ENCODE results near the gene SLC52A1.
"Not testable (repeated sequence)": the region's sequence is repeated elsewhere in the genome, so short reads cannot be mapped to it uniquely, and the experiment has no call there.

Gene SLC52A1

DNA sequence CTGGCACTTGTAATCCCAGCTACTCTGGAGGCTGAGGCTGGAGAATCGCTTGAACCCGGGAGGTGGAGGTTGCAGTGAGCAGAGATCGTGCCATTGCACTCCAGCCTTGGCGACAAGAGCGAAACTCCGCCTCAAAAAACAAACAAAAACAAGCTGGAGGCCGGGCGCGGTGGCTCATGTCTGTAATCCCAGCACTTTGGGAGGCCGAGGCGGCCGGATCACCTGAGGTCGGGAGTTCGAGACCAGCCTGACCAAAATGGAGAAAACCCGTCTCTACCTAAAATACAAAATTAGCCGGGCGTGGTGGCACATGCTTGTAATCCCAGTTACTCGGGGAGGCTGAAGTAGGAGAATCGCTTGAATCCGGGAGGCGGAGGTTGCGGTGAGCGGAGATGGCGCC is 42.0 kb upstream of the SLC52A1 start:
- not testable (repeated sequence) for H3K27ac ChIP-seq (ENCODE audit: low read length, poor library complexity, severe bottlenecking); H4K91ac ChIP-seq (ENCODE audit: low read length); H3K4me2 ChIP-seq (ENCODE audit: low read length, poor library complexity, severe bottlenecking); H3K14ac ChIP-seq (ENCODE audit: low read length in 2 of 2); H3K79me1 ChIP-seq (replicated peaks; ENCODE audit: low read length, poor library complexity, severe bottlenecking); H3K4ac ChIP-seq (ENCODE audit: low read depth in 1 of 2, low read length in 2 of 2); H3K4me1 ChIP-seq (ENCODE audit: control insufficient read depth, insufficient read depth, low read depth, low read length); H4K8ac ChIP-seq (ENCODE audit: low read length); DNase-seq; H2BK5ac ChIP-seq (ENCODE audit: low read depth, low read length, poor library complexity, severe bottlenecking); H2BK12ac ChIP-seq (ENCODE audit: low read length in 2 of 2); H3K18ac ChIP-seq (ENCODE audit: low read depth in 1 of 2, low read length in 2 of 2); H2AK5ac ChIP-seq (ENCODE audit: low read length, severe bottlenecking); H2BK120ac ChIP-seq (ENCODE audit: low read depth, low read length); H3K9ac ChIP-seq (ENCODE audit: low read length); H3K9me3 ChIP-seq (ENCODE audit: control insufficient read depth, low read length); H3K36me3 ChIP-seq (ENCODE audit: control insufficient read depth in 1 of 2, insufficient read depth in 2 of 2, low read depth in 1 of 2, low read length in 2 of 2); H3K23ac ChIP-seq (ENCODE audit: low read length in 2 of 2); H2AFZ ChIP-seq (ENCODE audit: low read depth, low read length); H2BK15ac ChIP-seq (ENCODE audit: low read depth, poor library complexity, severe bottlenecking)
- peak overlapping the region in 1 of 2 experiments; percentile 93 for H3K4me3 ChIP-seq (ENCODE audit: insufficient read depth in 1 of 2, low read depth in 1 of 2, low read length in 2 of 2)
- WGBS: 97% methylated on average over 22 of the region's 24 CpGs
- H3K27me3 ChIP-seq (ENCODE audit: control insufficient read depth in 1 of 2, insufficient read depth in 1 of 2, low read length in 2 of 2): peaks cover 0 to 12% of the 10 kb centered on the region in 2 experiments

DNA sequence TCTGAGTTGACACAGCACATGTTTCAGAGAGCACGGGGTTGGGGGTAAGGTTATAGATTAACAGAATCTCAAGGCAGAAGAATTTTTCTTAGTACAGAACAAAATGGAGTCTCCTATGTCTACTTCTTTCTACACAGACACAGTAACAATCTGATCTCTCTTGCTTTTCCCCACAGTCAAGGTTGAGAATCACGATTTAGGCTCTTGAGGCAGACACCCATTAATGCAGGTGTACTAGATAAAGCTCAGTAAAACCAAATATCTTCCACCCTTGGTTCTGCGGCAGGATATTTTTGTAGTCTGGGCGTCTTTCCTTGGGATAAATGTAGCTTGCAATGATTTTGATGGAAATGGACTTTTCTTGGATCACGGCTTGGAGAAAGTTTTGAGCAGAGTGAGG is 40.2 kb upstream of the SLC52A1 start:
- not testable (repeated sequence) for H3K14ac ChIP-seq (ENCODE audit: low read length in 2 of 2); H2BK15ac ChIP-seq (ENCODE audit: low read depth, poor library complexity, severe bottlenecking); H4K91ac ChIP-seq (ENCODE audit: low read length); H2BK120ac ChIP-seq (ENCODE audit: low read depth, low read length); H3K18ac ChIP-seq (ENCODE audit: low read depth in 1 of 2, low read length in 2 of 2); H3K4me1 ChIP-seq (ENCODE audit: control insufficient read depth, insufficient read depth, low read depth, low read length); DNase-seq; H2AK5ac ChIP-seq (ENCODE audit: low read length, severe bottlenecking); H2AFZ ChIP-seq (ENCODE audit: low read depth, low read length); H3K79me1 ChIP-seq (replicated peaks; ENCODE audit: low read length, poor library complexity, severe bottlenecking); H4K8ac ChIP-seq (ENCODE audit: low read length); H3K36me3 ChIP-seq (ENCODE audit: control insufficient read depth in 1 of 2, insufficient read depth in 2 of 2, low read depth in 1 of 2, low read length in 2 of 2); H3K23ac ChIP-seq (ENCODE audit: low read length in 2 of 2); H2BK12ac ChIP-seq (ENCODE audit: low read length in 2 of 2); H3K4me2 ChIP-seq (ENCODE audit: low read length, poor library complexity, severe bottlenecking); H3K4ac ChIP-seq (ENCODE audit: low read depth in 1 of 2, low read length in 2 of 2); H3K9ac ChIP-seq (ENCODE audit: low read length); H3K9me3 ChIP-seq (ENCODE audit: control insufficient read depth, low read length); H3K4me3 ChIP-seq (ENCODE audit: insufficient read depth in 1 of 2, low read depth in 1 of 2, low read length in 2 of 2)
- Histone ChIP-seq H3K27ac (ENCODE audit: low read length, poor library complexity, severe bottlenecking) (peak overlapping the region; percentile 64), H3K27me3 (ENCODE audit: control insufficient read depth in 1 of 2, insufficient read depth in 1 of 2, low read length in 2 of 2) (peaks cover 0 to 20% of the 10 kb centered on the region in 2 experiments), H2BK5ac (ENCODE audit: low read depth, low read length, poor library complexity, severe bottlenecking) (peak overlapping the region; percentile 5)
- 76% methylated on average over 4 of the region's 5 CpGs for WGBS

DNA sequence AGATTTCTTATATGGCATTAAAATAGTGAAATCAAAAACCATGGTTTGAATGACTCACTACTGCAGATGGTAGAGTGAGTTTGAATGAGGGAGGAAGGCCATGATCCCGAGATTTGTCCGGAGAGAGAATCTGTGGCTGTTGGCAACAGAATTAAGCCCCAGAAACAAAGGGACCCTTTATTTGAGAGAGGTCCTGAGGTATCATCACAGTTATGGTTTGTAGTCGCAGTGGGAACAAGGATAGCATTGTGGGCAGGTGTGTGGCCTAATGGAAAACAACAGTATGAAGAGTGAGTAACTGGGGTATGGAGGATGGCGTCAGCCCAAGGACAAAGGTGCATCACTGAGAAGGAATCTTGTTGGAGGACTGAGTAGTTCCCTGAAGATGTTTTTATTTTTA is 34.5 kb upstream of the SLC52A1 start:
- Histone ChIP-seq H3K4me2 (ENCODE audit: low read length, poor library complexity, severe bottlenecking) (no peak overlapping the region), H3K27me3 (ENCODE audit: control insufficient read depth in 1 of 2, insufficient read depth in 1 of 2, low read length in 2 of 2) (peaks cover 5 to 16% of the 10 kb centered on the region in 2 experiments), H3K27ac (ENCODE audit: low read length, poor library complexity, severe bottlenecking) (no peak overlapping the region), H2AK5ac (ENCODE audit: low read length, severe bottlenecking) (no peak overlapping the region), H3K23ac (ENCODE audit: low read length in 2 of 2) (no peak overlapping the region), H3K36me3 (ENCODE audit: control insufficient read depth in 1 of 2, insufficient read depth in 2 of 2, low read depth in 1 of 2, low read length in 2 of 2) (no peaks in the 10 kb centered on the region), H3K9ac (ENCODE audit: low read length) (no peak overlapping the region), H4K91ac (ENCODE audit: low read length) (no peak overlapping the region), H3K18ac (ENCODE audit: low read depth in 1 of 2, low read length in 2 of 2) (no peak overlapping the region), H2BK120ac (ENCODE audit: low read depth, low read length) (no peak overlapping the region), H3K79me1 (replicated peaks; ENCODE audit: low read length, poor library complexity, severe bottlenecking) (no peaks in the 10 kb centered on the region), H3K9me3 (ENCODE audit: control insufficient read depth, low read length) (no peaks in the 10 kb centered on the region), H2AFZ (ENCODE audit: low read depth, low read length) (no peak overlapping the region), H2BK12ac (ENCODE audit: low read length in 2 of 2) (no peak overlapping the region), H4K8ac (ENCODE audit: low read length) (no peak overlapping the region), H2BK15ac (ENCODE audit: low read depth, poor library complexity, severe bottlenecking) (no peak overlapping the region), H3K4me3 (ENCODE audit: insufficient read depth in 1 of 2, low read depth in 1 of 2, low read length in 2 of 2) (no peak overlapping the region), H3K4ac (ENCODE audit: low read depth in 1 of 2, low read length in 2 of 2) (no peak overlapping the region), H2BK5ac (ENCODE audit: low read depth, low read length, poor library complexity, severe bottlenecking) (no peak overlapping the region), H3K14ac (ENCODE audit: low read length in 2 of 2) (no peak overlapping the region), H3K4me1 (ENCODE audit: control insufficient read depth, insufficient read depth, low read depth, low read length) (no peaks in the 10 kb centered on the region)
- DNase-seq: no peak
- 88% methylated on average over 4 of the region's 4 CpGs for WGBS

DNA sequence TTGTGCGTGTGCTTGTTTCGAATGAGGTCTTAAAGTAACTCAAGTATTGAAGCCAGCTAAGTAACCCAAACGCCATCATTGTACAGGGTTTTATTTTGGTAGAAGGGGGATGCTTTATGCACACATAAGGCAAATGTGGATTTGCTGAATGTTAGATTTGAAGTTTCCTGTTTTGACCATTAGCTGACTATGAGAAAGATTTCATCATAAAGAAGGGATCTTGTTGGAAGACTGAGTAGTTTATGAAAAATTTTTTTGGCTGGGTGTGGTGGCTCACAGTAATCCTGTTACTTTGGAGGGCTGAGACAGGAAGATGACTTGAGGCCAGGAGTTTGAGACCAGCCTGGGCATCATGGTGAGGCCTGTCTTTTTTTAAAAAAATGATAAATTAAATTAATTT is 33.0 kb upstream of the SLC52A1 start:
- Histone ChIP-seq H3K4me1 (ENCODE audit: control insufficient read depth, insufficient read depth, low read depth, low read length) (no peaks in the 10 kb centered on the region), H3K27ac (ENCODE audit: low read length, poor library complexity, severe bottlenecking) (no peak overlapping the region), H4K8ac (ENCODE audit: low read length) (no peak overlapping the region), H3K23ac (ENCODE audit: low read length in 2 of 2) (no peak overlapping the region), H4K91ac (ENCODE audit: low read length) (no peak overlapping the region), H3K27me3 (ENCODE audit: control insufficient read depth in 1 of 2, insufficient read depth in 1 of 2, low read length in 2 of 2) (peaks cover 5 to 10% of the 10 kb centered on the region in 2 experiments), H3K9me3 (ENCODE audit: control insufficient read depth, low read length) (no peaks in the 10 kb centered on the region), H2AFZ (ENCODE audit: low read depth, low read length) (no peak overlapping the region), H3K4me3 (ENCODE audit: insufficient read depth in 1 of 2, low read depth in 1 of 2, low read length in 2 of 2) (no peak overlapping the region), H3K4me2 (ENCODE audit: low read length, poor library complexity, severe bottlenecking) (no peak overlapping the region), H2BK12ac (ENCODE audit: low read length in 2 of 2) (no peak overlapping the region), H3K9ac (ENCODE audit: low read length) (no peak overlapping the region), H3K14ac (ENCODE audit: low read length in 2 of 2) (no peak overlapping the region), H3K36me3 (ENCODE audit: control insufficient read depth in 1 of 2, insufficient read depth in 2 of 2, low read depth in 1 of 2, low read length in 2 of 2) (no peaks in the 10 kb centered on the region), H2BK5ac (ENCODE audit: low read depth, low read length, poor library complexity, severe bottlenecking) (no peak overlapping the region), H2BK15ac (ENCODE audit: low read depth, poor library complexity, severe bottlenecking) (no peak overlapping the region), H2BK120ac (ENCODE audit: low read depth, low read length) (no peak overlapping the region), H2AK5ac (ENCODE audit: low read length, severe bottlenecking) (no peak overlapping the region), H3K79me1 (replicated peaks; ENCODE audit: low read length, poor library complexity, severe bottlenecking) (no peaks in the 10 kb centered on the region), H3K4ac (ENCODE audit: low read depth in 1 of 2, low read length in 2 of 2) (no peak overlapping the region), H3K18ac (ENCODE audit: low read depth in 1 of 2, low read length in 2 of 2) (no peak overlapping the region)
- no peak for DNase-seq
- 96% methylated on average over 3 of the region's 3 CpGs for WGBS
